Smooth muscle cell of the brain vasculature (primary cell): ENCODE measurements around the gene PTPN7.
A peak's percentile ranks its signal among the peaks of the same experiment; 100 is the strongest.
"Not testable (repeated sequence)": the region's sequence is repeated elsewhere in the genome, so short reads cannot be mapped to it uniquely, and the experiment has no call there.

Source experiments
- DNase-seq: peaks from one replicate; pipeline ENCODE4 v3.0.0-alpha.2; 2012; ENCODE audit warnings: low read depth, low spot score

Gene PTPN7

GRCh38 chr1:202160377-202160940 lies at the start of gene PTPN7:
Gene PTPN7, minus strand, starts transcription at chr1:202160602. Its CDS starts 1,200 bp downstream, at chr1:202159402.
- DNase-seq, result no peak

- DNase-seq, result no peak
These were observed 48.0 kb upstream of the PTPN7 start for GRCh38 chr1:202208351-202208857.

DNA sequence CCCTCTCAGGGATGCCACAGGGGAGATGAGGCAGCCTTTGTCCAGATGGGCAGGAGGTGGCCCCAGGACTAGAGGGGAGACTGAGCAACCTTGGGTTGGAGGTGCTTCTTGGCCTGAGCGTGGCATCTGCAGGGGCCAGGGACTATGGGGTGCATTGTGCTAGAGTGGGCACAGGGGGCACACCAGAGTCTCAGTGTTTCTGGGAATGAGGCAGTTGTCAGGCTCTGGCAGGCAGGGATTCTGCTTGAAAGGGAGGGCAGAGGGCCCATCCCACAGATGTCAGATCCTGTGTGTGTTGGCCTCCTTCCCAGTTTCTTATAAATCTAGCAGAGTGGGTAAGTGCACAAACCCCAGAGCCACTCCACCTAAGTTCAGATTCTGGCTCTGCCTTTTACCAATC lies 46.9 kb upstream of the PTPN7 start:
- DNase-seq, result peak; percentile 72

- no peak for DNase-seq
These were observed 45.3 kb upstream of the PTPN7 start for GRCh38 chr1:202205523-202206190.

DNA sequence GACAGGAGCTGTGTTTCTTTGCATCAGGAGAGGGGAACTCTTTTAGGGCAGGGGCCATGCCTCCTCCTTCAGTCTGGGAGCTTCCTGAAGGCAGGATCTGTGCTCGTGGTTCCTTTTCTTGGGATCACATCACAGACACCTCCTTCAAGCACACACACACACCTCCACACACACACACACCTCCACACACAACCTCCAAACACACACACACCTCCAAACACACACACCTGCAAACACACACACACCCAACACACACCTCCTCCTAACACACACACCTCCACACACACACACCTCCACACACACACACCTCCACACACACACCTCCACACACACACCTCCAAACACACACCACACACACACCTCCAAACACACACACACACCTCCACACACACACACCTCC lies 43.7 kb upstream of the PTPN7 start:
- no peak for DNase-seq

GRCh38 chr1:202203238-202204039 lies 43.0 kb upstream of the PTPN7 start:
- DNase-seq, result no peak

DNA sequence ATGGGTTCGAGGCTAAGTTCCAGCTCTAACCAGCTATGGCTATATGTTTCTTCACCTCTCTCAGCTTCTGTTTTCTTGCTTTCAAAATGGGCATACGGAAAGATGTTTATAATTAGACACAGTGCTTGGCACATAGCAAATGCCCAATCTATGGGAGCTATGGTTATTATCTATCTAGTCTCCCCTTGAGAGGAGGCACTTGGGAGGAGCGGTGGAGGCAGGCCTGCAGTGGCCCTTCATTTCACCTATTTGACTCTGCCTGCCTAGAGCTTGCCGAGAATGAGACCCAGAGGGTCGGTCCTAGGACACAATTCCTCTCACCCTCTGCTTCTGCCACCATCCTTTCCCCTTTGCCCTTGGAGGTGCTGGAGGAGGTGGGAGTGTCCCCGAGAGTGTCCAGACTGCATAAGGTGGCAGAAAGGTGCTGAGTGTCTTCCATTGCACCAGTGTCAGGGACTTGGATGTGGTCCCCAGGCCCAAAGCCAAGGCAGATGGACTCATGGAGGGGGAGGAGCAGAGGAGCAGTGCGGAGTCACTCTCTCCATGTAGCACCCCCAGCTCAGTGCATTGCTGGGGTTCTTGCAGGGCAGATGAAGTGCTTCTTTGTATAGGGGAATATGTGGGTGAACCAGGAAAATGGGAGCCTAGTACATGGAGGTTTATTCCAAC lies 42.2 kb upstream of the PTPN7 start:
- no peak for DNase-seq

DNA sequence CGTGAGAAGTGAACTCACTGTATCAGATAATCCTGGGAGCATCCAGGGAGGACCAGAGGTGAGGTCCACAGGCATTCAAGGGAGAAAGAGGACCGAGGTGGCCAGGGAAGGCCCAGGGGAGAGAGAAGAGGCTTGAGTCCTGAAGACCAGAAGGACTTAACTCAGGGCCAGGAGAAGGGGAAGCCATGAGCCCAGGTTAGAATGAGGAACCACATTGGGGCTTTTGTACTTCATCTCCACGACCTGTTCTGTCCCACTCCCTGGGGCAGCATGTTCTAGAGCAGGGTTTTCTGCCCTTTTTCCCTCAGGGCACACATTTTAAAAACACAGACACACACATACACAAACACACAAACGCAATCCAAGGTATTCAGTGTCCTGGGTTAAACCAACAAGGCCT lies 41.6 kb upstream of the PTPN7 start:
- DNase-seq, result no peak

- no peak for DNase-seq
These were observed 40.9 kb upstream of the PTPN7 start for GRCh38 chr1:202201266-202201665.

DNA sequence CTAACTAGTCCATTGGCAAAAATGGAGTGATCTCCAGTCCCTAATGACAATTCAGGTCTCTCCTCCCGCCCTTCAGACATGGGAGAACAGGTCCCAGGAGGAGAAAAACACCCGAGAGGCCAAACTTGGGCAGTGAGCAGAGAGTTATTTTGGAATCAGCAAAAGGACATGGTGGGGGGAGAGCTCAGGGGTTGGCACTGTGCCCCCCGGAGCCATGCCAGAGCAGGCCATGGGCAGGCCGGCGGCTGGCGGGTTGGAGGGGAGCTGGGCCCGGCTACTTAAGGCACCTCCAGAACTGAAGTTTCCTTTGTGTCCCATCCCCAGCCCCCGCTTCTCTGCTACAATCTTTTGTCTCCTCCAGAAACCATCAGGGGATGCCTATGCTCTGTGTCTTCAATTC lies 40.3 kb upstream of the PTPN7 start:
- DNase-seq, result no peak

DNA sequence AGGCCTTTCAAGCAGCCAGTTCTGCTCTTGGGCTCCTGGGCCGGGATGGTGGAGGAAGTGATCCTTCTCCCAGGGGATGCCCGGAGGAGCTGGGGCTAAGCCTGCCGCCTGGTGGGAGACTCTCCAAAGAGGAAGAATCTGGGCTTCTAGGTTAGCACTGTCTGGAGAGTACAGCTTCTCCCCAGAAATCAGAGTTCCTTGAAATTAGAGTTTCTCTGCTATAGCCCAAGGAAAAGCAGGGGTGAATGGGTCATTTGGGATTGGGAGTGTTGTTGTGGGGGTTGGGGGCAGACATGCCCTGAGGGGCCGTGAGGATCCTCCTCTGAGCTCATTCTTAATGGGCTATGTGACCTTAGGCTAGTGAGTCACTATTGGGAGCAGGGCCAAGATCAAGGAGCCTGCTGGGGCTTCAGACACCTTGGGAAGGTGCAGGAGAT lies 39.7 kb upstream of the PTPN7 start:
- no peak for DNase-seq

- no peak for DNase-seq
These were observed 38.9 kb upstream of the PTPN7 start for GRCh38 chr1:202199040-202199889.

GRCh38 chr1:202198366-202198724 lies 37.9 kb upstream of the PTPN7 start:
- DNase-seq, result no peak

DNA sequence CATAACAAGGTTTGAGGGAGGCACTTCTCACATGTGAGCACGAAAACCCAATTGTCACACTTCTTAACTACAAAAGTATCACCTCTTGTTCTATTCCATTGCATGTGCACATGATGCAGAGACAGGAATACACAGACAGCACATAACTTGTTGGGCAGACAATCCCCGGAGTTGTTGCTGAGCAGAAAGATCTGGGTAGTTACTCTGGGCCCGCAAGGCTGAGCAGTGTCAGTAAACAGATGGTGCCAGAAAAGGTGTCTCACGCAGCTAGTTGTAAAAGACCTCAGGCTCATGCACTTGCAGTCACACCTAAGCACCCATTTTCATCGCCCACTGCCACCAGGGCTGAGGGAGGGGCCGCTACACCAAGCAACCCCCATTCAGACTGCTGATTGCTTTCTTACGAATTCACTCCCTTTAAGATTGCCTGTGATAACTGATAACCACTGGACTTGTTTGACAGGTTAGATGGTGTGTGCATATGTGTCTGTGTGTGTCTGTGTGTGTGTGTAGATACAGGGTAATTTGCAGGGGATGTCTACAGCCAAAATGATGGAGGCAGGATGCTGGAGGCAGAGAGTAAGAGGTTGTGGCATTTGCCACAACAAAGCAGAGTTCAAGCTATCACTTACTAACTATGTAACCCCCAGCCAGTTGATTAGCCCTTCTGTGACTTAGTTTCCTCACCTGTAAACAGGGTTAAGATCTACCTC lies 37.4 kb upstream of the PTPN7 start:
- DNase-seq, result no peak

DNA sequence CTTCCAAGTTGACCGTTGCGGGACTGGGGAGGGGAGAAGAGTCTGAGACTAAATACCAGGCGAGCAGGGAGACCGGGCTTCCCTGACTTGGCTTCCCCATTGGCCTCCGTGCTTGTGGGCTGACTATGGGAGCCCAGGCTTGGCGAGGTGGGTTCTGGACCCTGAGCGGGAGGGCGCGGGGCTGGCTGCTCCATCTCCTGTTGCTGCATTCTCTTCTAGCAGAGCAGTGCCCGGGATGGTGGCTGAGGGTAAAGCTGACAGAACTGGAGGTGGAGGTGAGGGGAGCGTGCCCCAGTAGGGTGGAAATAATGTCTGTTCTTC lies 33.9 kb upstream of the PTPN7 start:
- DNase-seq, result no peak

GRCh38 chr1:202193614-202194327 lies 33.4 kb upstream of the PTPN7 start, which contains the start of gene LGR6:
Gene LGR6, plus strand, starts transcription at chr1:202193799. Its CDS starts 191 bp downstream, at chr1:202193990.
- no peak for DNase-seq

- DNase-seq, result no peak
These were observed 32.6 kb upstream of the PTPN7 start for GRCh38 chr1:202192770-202193613.

DNA sequence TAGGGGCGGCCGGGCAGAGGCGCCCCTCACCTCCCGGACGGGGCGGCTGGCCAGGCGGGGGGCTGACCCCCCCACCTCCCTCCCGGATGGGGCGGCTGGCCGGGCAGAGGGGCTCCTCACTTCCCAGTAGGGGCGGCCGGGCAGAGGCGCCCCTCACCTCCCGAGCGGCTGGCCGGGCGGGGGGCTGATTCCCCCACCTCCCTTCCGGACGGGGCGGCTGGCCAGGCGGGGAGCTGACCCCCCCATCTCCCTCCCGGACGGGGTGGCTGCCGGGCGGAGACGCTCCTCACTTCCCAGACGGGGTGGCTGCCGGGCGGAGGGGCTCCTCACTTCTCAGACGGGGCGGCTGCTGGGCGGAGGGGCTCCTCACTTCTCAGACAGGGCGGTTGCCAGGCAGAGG lies 31.0 kb upstream of the PTPN7 start:
- DNase-seq, result not testable (repeated sequence)
